Mammary epithelial cell (primary cell): ENCODE data around the gene ACBD4.

Source experiments
- CTCF ChIP-seq, 2 donors: IDR thresholded peaks in 1 of 2; conservative IDR thresholded peaks in 1 of 2; 2 replicates each; pipeline ENCODE4 v1.5.1; 2011 to 2012; ENCODE audit warnings: inconsistent platforms in 2 of 2, low read length in 2 of 2, mild to moderate bottlenecking in 2 of 2, control low read depth in 1 of 2, low read depth in 1 of 2; ENCODE audit not compliant: insufficient read depth in 1 of 2; ENCODE audit errors: extremely low read depth in 1 of 2
- EZH2 ChIP-seq: IDR thresholded peaks from 2 replicates; pipeline ENCODE4 v1.6.1; 2012; ENCODE audit warnings: low read length, inconsistent platforms, borderline replicate concordance

- no peak for TF ChIP-seq CTCF (conservative IDR thresholded peaks at IDR 0.05 in 1 of 2, IDR thresholded peaks at IDR 0.05 in 1 of 2; ENCODE audit: extremely low read depth in 1 of 2, insufficient read depth in 1 of 2, low read depth in 1 of 2, low read length in 2 of 2)
- no peak for TF ChIP-seq EZH2
These were observed 3.5 kb downstream of the ACBD4 start for GRCh38 chr17:45138911-45139532.
